Ishikawa (cell line): Measurements from ENCODE around the gene REEP3.

Source experiments
- CEBPB ChIP-seq: IDR thresholded peaks from 2 replicates; pipeline ENCODE4 v1.6.1; 2012
- CREB1 ChIP-seq: IDR thresholded peaks from 2 replicates; pipeline ENCODE4 v1.6.1; 2012; ENCODE audit warnings: low read depth
- EGR1 ChIP-seq: IDR thresholded peaks from 2 replicates; pipeline ENCODE4 v1.6.1; 2012
- EP300 ChIP-seq: IDR thresholded peaks from 2 replicates; pipeline ENCODE4 v1.6.1; 2012; ENCODE audit warnings: borderline replicate concordance
- FOXM1 ChIP-seq: IDR thresholded peaks from 2 replicates; pipeline ENCODE4 v1.6.1; 2012; ENCODE audit warnings: low read depth, borderline replicate concordance
- NFIC ChIP-seq: IDR thresholded peaks from 2 replicates; pipeline ENCODE4 v1.6.1; 2012
- RAD21 ChIP-seq: IDR thresholded peaks from 2 replicates; pipeline ENCODE4 v1.6.1; 2012; ENCODE audit warnings: low read depth
- TAF1 ChIP-seq: IDR thresholded peaks from 2 replicates; pipeline ENCODE4 v1.6.1; 2012; ENCODE audit warnings: low read depth, mild to moderate bottlenecking
- TCF12 ChIP-seq: IDR thresholded peaks from 2 replicates; pipeline ENCODE4 v1.6.1; 2012; ENCODE audit warnings: low read depth
- TEAD4 ChIP-seq: IDR thresholded peaks from 2 replicates; pipeline ENCODE4 v1.6.1; 2012
- YY1 ChIP-seq: IDR thresholded peaks from 2 replicates; pipeline ENCODE4 v1.6.1; 2012; ENCODE audit warnings: low read depth
- ZBTB7A ChIP-seq: IDR thresholded peaks from 2 replicates; pipeline ENCODE4 v1.6.1; 2012; ENCODE audit warnings: low read depth
- TF ChIP-seq, protein P1 (sequence below): IDR thresholded peaks from 2 replicates; pipeline ENCODE4 v1.6.1; 2012; ENCODE audit warnings: low read depth, mild to moderate bottlenecking
- TF ChIP-seq, protein P2 (sequence below): IDR thresholded peaks from 2 replicates; pipeline ENCODE4 v1.6.1; 2012
- TF ChIP-seq, protein P3 (sequence below): IDR thresholded peaks from 2 replicates; pipeline ENCODE4 v1.6.1; 2012

Gene REEP3

DNA sequence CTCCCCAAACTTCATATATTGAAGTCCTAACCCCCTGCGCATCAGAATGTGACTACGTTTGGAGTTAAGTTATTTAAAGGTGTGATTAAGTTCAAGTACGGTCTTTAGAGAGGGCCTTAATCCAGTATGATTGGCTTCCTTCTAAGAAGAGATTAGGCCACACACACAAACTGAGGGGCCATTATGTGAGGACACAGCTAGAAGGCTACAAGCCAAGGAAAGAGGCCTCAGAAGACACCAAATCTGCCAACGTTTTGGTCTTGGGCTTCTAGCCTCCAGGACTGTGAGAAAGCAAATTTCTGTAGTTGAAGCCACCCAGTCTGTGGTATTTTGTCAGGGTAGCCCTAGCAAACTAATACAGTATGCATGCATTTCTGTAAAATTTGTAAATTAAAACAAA, 41.7 kb downstream of the REEP3 start:
- TF ChIP-seq, protein P1, sequence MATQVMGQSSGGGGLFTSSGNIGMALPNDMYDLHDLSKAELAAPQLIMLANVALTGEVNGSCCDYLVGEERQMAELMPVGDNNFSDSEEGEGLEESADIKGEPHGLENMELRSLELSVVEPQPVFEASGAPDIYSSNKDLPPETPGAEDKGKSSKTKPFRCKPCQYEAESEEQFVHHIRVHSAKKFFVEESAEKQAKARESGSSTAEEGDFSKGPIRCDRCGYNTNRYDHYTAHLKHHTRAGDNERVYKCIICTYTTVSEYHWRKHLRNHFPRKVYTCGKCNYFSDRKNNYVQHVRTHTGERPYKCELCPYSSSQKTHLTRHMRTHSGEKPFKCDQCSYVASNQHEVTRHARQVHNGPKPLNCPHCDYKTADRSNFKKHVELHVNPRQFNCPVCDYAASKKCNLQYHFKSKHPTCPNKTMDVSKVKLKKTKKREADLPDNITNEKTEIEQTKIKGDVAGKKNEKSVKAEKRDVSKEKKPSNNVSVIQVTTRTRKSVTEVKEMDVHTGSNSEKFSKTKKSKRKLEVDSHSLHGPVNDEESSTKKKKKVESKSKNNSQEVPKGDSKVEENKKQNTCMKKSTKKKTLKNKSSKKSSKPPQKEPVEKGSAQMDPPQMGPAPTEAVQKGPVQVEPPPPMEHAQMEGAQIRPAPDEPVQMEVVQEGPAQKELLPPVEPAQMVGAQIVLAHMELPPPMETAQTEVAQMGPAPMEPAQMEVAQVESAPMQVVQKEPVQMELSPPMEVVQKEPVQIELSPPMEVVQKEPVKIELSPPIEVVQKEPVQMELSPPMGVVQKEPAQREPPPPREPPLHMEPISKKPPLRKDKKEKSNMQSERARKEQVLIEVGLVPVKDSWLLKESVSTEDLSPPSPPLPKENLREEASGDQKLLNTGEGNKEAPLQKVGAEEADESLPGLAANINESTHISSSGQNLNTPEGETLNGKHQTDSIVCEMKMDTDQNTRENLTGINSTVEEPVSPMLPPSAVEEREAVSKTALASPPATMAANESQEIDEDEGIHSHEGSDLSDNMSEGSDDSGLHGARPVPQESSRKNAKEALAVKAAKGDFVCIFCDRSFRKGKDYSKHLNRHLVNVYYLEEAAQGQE: no peak
- TF ChIP-seq EGR1: no peak
- TF ChIP-seq FOXM1: no peak
- no peak for TF ChIP-seq TAF1
- TF ChIP-seq RAD21: no peak
- TF ChIP-seq EP300: no peak
- TF ChIP-seq, protein P2, sequence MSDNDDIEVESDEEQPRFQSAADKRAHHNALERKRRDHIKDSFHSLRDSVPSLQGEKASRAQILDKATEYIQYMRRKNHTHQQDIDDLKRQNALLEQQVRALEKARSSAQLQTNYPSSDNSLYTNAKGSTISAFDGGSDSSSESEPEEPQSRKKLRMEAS: no peak
- TF ChIP-seq ZBTB7A: no peak
- no peak for TF ChIP-seq CREB1
- TF ChIP-seq TCF12: no peak

DNA sequence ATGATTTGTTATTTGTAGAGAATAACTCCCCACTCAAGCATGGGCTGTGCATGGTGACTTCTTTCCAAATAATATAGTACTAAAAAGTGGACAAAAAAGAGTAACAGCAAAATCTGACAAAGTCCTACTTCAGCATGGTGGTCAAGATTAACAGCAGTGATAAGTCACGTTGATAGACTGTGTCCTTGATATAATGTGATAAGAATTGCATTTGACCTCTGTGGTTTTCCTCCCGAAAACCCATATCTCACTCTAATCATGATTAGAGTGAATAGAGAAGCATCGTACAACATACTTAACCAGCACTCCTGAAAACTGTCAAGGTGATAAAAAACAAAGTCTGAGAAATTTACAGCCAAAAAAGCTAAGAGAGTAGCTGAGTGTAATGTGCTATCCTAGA, 42.4 kb downstream of the REEP3 start:
- TF ChIP-seq, protein P2: no peak
- no peak for TF ChIP-seq CEBPB
- TF ChIP-seq EGR1: no peak
- no peak for TF ChIP-seq CREB1
- TF ChIP-seq, protein P3, sequence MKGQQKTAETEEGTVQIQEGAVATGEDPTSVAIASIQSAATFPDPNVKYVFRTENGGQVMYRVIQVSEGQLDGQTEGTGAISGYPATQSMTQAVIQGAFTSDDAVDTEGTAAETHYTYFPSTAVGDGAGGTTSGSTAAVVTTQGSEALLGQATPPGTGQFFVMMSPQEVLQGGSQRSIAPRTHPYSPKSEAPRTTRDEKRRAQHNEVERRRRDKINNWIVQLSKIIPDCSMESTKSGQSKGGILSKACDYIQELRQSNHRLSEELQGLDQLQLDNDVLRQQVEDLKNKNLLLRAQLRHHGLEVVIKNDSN: no peak
- TF ChIP-seq, protein P1: no peak
- TF ChIP-seq RAD21: no peak
- TF ChIP-seq NFIC: no peak
- no peak for TF ChIP-seq TAF1
- TF ChIP-seq TCF12: no peak
- TF ChIP-seq TEAD4: no peak
- TF ChIP-seq EP300: no peak
- no peak for TF ChIP-seq FOXM1
- TF ChIP-seq ZBTB7A: no peak
- no peak for TF ChIP-seq YY1

DNA sequence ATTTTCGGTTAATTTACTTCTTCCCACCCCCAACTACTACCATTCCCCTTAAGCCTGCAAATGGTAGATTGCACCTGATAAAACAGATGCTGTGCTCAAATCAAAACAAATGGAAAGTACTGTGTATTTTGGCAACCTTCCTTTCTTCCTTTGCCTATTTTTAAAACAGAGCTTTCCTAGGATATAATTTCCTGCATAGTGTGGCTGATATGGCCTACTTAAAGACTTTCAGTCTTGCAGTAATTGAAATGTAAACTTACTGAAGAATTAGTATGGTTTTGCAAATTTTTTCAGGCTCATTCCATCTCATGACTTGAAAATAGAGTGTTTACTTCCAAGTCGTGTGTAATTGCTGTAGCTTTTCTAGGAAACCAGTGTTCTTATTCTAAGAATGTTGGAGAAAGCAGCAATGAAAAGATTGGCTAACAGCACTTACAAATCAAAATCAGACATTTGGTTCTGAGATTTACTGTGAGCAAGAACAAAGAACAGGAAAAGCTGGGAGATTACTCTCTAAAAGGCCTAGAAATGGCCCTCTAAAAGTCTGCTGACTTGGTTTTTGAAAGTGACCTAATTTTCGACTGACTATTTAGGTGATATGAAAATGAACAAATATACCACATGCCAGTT, 52.0 kb downstream of the REEP3 start:
- TF ChIP-seq, protein P1: no peak
- no peak for TF ChIP-seq CREB1
- no peak for TF ChIP-seq EP300
- TF ChIP-seq, protein P3: no peak
- TF ChIP-seq CEBPB: no peak
- TF ChIP-seq TAF1: no peak
- TF ChIP-seq EGR1: no peak
- TF ChIP-seq RAD21: no peak
- TF ChIP-seq FOXM1: no peak
- TF ChIP-seq, protein P2: no peak
- TF ChIP-seq ZBTB7A: no peak
- no peak for TF ChIP-seq NFIC
- no peak for TF ChIP-seq TEAD4
- TF ChIP-seq YY1: no peak
- TF ChIP-seq TCF12: no peak

DNA sequence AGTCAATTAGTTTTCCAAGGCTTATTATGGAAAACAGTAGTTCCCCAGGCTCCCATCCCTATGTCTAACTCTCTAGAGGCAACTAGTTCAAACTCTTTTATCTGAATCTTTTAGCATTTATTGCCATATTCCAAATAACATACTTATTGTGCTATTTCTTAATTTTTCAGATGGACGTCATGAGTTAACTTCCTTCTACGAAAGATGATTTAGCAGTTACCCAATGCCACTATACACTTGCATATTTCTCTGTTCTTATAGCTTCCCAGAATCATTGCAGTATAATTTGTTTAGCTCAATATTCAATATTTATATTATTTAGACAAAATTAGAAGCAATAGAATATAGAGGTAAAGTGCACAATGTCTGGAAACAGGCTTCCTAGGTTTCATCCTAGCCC, 52.8 kb downstream of the REEP3 start:
- TF ChIP-seq CEBPB (no peak), RAD21 (no peak), TCF12 (no peak), TAF1 (no peak), NFIC (no peak), CREB1 (no peak), ZBTB7A (no peak), EP300 (no peak)
- TF ChIP-seq, protein P3: no peak
- TF ChIP-seq, protein P1: no peak
